ENCODE data around the gene LTBP2.

LTBP2 gene

DNA sequence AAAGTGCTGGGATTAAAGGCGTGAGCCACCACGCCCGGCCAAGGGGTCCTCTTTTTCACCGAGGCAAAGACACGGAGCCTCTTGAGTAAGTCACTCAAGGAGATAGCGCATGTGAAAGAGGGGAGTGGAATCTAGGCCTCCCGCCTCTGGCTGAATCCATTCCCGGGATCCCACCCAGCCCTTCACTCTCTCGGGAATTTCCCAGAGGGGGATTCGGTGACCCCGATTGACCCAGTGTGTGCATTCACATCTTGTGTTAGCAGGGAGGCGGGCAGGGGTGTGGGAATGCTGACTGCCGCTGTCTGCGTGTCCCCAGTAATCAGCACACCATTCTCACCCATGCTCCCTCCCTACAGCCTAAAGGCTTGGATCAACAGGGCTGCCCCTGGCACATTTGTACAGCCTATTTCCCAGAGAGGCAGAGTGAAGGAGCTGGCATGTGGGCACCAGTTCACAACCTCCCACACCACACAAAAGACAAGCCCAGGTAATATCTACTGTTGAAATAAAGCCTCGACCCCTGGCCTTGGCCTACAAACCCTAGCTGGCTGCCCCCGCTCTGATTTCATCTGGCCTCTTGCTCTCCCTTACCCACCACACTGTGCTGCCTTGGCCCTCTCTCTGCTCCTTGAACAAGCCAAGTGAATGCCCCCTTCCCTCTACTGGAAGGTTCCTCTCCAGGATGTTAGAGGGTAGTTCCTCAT lies 1.3 kb upstream of the LTBP2 start:
- no peak overlapping the region for H3K4me3 ChIP-seq (ENCODE audit: low read depth, low read length)
- no peak for DNase-seq (ENCODE audit: low read depth)
- TF ChIP-seq, protein P1, sequence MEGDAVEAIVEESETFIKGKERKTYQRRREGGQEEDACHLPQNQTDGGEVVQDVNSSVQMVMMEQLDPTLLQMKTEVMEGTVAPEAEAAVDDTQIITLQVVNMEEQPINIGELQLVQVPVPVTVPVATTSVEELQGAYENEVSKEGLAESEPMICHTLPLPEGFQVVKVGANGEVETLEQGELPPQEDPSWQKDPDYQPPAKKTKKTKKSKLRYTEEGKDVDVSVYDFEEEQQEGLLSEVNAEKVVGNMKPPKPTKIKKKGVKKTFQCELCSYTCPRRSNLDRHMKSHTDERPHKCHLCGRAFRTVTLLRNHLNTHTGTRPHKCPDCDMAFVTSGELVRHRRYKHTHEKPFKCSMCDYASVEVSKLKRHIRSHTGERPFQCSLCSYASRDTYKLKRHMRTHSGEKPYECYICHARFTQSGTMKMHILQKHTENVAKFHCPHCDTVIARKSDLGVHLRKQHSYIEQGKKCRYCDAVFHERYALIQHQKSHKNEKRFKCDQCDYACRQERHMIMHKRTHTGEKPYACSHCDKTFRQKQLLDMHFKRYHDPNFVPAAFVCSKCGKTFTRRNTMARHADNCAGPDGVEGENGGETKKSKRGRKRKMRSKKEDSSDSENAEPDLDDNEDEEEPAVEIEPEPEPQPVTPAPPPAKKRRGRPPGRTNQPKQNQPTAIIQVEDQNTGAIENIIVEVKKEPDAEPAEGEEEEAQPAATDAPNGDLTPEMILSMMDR (IDR thresholded peaks at IDR 0.05; ENCODE audit: insufficient read depth, low read depth, low read length, missing control alignments), result no peak

DNA sequence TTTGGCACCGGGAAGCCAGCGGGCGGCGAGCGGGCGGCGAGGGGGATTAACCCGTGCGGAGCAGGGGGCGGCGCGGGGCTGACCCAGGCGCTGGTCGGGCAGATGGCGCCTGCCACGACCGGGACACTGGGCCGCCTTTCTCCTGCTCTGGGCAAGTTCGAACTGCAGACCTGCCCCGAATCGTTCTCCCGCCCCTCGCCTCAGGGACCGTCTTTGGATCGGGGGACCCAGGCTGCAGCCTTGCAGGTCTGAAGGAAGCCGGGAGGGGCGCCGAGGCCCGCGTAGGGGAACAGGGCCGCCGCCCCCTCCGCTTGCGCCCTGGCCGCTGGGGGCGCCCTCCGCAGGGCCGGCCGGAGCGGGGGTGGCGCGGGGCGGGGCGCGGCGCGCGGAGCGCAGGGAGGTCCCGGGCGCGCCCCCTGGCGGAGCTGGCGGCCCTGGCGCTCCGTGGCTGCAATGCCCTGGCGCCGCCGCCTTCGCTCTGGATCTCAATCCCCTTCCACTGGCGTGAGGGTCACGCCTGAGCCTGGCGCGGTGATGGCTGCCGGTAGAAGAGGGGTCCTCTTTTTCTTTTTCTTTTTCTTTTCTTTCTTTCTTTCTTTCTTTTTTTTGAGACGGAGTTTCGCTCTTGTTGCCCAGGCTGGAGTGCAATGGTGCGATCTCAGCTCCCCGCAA lies 449 bp upstream of the LTBP2 start:
- DNase-seq (ENCODE audit: low read depth), result peak; percentile 83
- H3K4me3 ChIP-seq (ENCODE audit: low read depth, low read length), result peak overlapping the region; percentile 56
- TF ChIP-seq, protein P1 (IDR thresholded peaks at IDR 0.05; ENCODE audit: insufficient read depth, low read depth, low read length, missing control alignments), result peak; percentile 66

DNA sequence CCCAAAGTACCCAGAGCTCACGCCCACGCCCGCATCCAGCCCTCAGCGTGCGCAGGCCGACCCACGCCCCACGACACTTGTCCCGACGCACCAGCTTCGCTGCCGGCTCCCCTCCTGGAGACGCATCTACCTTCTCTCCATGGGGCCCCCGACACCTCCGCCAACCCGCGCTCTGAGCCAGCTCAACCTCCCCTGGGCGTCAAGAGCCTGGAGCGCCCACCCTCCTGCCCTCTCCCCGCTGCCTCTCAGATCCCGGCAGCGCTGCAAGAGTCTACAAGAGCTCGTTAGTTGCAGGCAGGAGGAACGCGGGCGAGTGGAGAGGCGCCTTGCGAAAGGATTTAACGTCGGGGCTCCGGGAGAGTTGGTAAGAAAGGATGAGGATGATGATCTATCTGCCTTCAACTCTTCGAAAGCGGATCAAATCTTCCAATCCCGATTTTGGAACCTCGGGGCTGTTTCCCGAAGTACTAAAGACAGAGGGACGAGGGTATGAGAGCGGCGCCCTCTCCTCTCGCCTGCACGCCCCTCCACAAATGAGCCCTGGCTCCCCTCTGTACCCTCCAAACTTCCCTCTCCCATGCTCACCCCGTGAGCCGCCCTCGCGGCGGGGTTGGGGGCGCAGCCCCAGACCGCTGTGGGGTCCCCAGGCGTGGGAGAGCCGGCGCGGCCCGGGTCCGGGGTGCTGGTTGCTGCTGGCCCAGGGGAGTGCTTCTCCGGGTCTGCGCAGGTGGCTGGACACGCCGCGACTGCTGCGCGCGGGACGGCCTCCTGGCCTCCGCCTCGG lies 979 bp downstream of the LTBP2 start:
- DNase-seq (ENCODE audit: low read depth), result no peak
- TF ChIP-seq, protein P1 (IDR thresholded peaks at IDR 0.05; ENCODE audit: insufficient read depth, low read depth, low read length, missing control alignments), result no peak
- no peak overlapping the region for H3K4me3 ChIP-seq (ENCODE audit: low read depth, low read length)

DNA sequence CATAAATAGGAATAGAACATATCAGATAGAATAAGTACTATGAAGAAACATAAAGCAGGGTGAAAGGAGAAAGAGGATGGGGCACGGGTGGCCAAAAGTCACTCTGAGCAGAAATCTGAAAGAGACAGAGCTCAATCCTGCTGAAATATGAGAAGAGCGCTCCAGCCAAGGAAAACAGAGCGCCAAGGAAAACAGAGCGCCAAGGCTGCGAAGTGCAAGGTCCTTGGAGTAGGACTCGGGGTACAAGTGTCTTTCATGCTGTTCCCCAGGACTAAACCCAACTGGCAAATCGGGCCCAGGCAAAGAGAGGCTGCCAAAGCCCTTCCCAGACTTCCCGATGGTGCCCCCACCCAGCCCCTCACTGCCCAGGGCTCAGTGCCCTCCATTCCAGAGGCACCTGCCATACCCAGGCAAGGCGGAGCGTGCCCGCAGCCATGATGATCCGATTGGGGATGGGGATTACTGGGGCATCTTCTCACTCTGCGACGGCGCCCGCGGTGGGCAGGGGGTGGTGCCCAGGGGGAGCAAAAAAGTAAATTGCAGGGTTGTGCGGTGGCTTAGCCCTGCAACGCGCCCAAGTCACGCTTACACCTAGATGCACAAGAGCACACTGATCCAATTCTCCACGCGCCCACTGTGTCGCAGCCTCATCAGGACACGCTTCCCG lies 1.7 kb downstream of the LTBP2 start:
- H3K4me3 ChIP-seq (ENCODE audit: low read depth, low read length), result no peak overlapping the region
- DNase-seq (ENCODE audit: low read depth), result no peak
- TF ChIP-seq, protein P1 (IDR thresholded peaks at IDR 0.05; ENCODE audit: insufficient read depth, low read depth, low read length, missing control alignments), result no peak

DNA sequence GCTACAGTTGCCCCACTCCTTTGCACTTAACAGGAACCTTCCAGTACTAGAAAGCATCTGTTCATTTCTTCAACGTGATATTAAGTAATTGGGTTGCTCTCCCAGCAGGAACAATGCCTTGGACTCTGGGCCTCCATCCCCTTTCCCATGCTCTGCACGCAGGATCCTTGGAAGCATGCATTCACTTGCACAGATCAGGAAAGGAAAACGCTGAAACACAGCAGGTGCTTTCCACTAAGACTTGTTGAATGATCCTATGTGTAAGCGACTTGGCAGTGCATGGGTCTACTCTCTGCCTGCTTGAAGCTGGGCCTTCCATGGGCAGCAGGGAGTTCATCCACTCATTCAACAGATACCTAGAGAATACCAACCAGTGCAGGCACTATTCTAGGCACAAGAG lies 2.3 kb downstream of the LTBP2 start:
- TF ChIP-seq, protein P1 (IDR thresholded peaks at IDR 0.05; ENCODE audit: insufficient read depth, low read depth, low read length, missing control alignments), result no peak
- no peak overlapping the region for H3K4me3 ChIP-seq (ENCODE audit: low read depth, low read length)
- DNase-seq (ENCODE audit: low read depth), result no peak

DNA sequence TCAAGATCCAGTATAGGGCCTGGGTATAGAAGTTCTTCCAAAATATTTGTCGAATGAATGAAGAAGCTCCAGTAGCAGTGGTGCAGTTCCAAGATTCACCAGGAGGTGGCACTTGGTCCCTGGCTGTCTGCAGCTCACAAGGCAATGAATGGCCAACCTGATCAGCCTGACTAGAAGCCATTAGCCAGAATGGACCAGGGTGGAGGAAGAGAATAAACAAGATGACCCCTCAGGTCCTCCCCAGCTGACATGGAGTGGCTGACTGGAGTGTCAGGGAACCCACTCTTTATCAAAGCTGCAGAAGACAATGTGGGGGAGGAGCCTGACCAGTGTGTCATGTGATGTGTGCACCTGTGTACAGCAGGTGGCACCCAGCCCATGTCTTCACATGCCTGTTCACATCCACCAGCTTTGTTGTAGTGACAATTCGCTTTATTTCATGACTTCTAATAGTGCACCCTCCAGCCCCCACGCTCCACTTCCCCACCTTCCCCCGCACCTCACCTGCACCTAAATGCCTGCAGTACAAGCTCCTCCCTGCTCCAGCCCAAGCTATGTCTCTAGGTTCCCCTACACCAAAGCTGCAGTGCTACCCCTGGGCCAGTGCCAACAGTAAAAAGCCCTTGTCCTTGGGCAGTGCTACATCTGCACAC lies 3.0 kb downstream of the LTBP2 start:
- TF ChIP-seq, protein P1 (IDR thresholded peaks at IDR 0.05; ENCODE audit: insufficient read depth, low read depth, low read length, missing control alignments), result peak; percentile 97
- DNase-seq (ENCODE audit: low read depth), result peak; percentile 89
- H3K4me3 ChIP-seq (ENCODE audit: low read depth, low read length), result no peak overlapping the region

All from GM12865 (cell line).